Measurements from ENCODE around the gene FBXL22.

The FBXL22 gene

GRCh38 chr15:63603516-63603915 lies 6.3 kb downstream of the FBXL22 start:
- TF ChIP-seq CTCF (IDR thresholded peaks at IDR 0.05; ENCODE audit: borderline replicate concordance, insufficient read depth, low read depth, low read length), result no peak
- no peak overlapping the region for H3K4me3 ChIP-seq (ENCODE audit: low read depth, low read length)

GRCh38 chr15:63604281-63604680 lies 7.1 kb downstream of the FBXL22 start:
- no peak for TF ChIP-seq CTCF (IDR thresholded peaks at IDR 0.05; ENCODE audit: borderline replicate concordance, insufficient read depth, low read depth, low read length)
- no peak overlapping the region for H3K4me3 ChIP-seq (ENCODE audit: low read depth, low read length)

GRCh38 chr15:63605036-63605435 lies 7.8 kb downstream of the FBXL22 start:
- no peak overlapping the region for H3K4me3 ChIP-seq (ENCODE audit: low read depth, low read length)
- no peak for TF ChIP-seq CTCF (IDR thresholded peaks at IDR 0.05; ENCODE audit: borderline replicate concordance, insufficient read depth, low read depth, low read length)

- no peak overlapping the region for H3K4me3 ChIP-seq (ENCODE audit: low read depth, low read length)
- TF ChIP-seq CTCF (IDR thresholded peaks at IDR 0.05; ENCODE audit: borderline replicate concordance, insufficient read depth, low read depth, low read length), result no peak
Observed at GRCh38 chr15:63605816-63606215, 8.6 kb downstream of the FBXL22 start.

- TF ChIP-seq CTCF (IDR thresholded peaks at IDR 0.05; ENCODE audit: borderline replicate concordance, insufficient read depth, low read depth, low read length), result no peak
- H3K4me3 ChIP-seq (ENCODE audit: low read depth, low read length), result no peak overlapping the region
Observed at GRCh38 chr15:63606308-63606707, 9.1 kb downstream of the FBXL22 start.

GRCh38 chr15:63608989-63609388 lies 11.8 kb downstream of the FBXL22 start:
- no peak for TF ChIP-seq CTCF (IDR thresholded peaks at IDR 0.05; ENCODE audit: borderline replicate concordance, insufficient read depth, low read depth, low read length)
- H3K4me3 ChIP-seq (ENCODE audit: low read depth, low read length), result no peak overlapping the region

GRCh38 chr15:63609448-63609847 lies 12.3 kb downstream of the FBXL22 start:
- H3K4me3 ChIP-seq (ENCODE audit: low read depth, low read length), result no peak overlapping the region
- no peak for TF ChIP-seq CTCF (IDR thresholded peaks at IDR 0.05; ENCODE audit: borderline replicate concordance, insufficient read depth, low read depth, low read length)
